ENCODE measurements around the gene TAS2R9. TPM values are rescaled to one million over a fixed set of nuclear protein-coding genes. Genes with fewer than 3 reads are reported as not detected.
A peak's percentile ranks its signal among the peaks of the same experiment; 100 is the strongest.

TAS2R9 gene
- total and polyA plus RNA-seq, 11 donors, result 0.27 TPM; not detected in 10

- Histone ChIP-seq H3K4me3 (no peak overlapping the region), H3K27ac (no peak overlapping the region)
- no peak for DNase-seq
Measured at GRCh38 chr12:10783252-10783651, 26.7 kb downstream of the TAS2R9 start.

GRCh38 chr12:10779103-10779502 lies 30.9 kb downstream of the TAS2R9 start:
- no peak for DNase-seq
- Histone ChIP-seq H3K9me3 (no peaks in the 10 kb centered on the region), H3K4me3 (no peak overlapping the region), H3K27me3 (peaks cover 0 to 10% (median 0%) of the 10 kb centered on the region in 9 donors), H3K27ac (no peak overlapping the region), H3K36me3 (no peaks in the 10 kb centered on the region), H3K4me1 (no peaks in the 10 kb centered on the region)
- intact Hi-C loops (cut with DNase I), result loop anchor here in 1 of 10 donors (5.0 kb wide), 1 partner anchor 693 kb away; no protein-coding TSS in a partner anchor
- WGBS, 4 donors, result 73 to 88% (median 80%) methylated on average over 2 of the region's 2 CpGs
- no peak for ATAC-seq
- TF ChIP-seq POLR2A (IDR thresholded peaks at IDR 0.05), result no peak
- TF ChIP-seq, protein P1, sequence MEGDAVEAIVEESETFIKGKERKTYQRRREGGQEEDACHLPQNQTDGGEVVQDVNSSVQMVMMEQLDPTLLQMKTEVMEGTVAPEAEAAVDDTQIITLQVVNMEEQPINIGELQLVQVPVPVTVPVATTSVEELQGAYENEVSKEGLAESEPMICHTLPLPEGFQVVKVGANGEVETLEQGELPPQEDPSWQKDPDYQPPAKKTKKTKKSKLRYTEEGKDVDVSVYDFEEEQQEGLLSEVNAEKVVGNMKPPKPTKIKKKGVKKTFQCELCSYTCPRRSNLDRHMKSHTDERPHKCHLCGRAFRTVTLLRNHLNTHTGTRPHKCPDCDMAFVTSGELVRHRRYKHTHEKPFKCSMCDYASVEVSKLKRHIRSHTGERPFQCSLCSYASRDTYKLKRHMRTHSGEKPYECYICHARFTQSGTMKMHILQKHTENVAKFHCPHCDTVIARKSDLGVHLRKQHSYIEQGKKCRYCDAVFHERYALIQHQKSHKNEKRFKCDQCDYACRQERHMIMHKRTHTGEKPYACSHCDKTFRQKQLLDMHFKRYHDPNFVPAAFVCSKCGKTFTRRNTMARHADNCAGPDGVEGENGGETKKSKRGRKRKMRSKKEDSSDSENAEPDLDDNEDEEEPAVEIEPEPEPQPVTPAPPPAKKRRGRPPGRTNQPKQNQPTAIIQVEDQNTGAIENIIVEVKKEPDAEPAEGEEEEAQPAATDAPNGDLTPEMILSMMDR (IDR thresholded peaks at IDR 0.05), result no peak

More at GRCh38 chr12:10783252-10783651, 26.7 kb downstream of the TAS2R9 start:
- 79 to 85% (median 82%) methylated on average over 5 of the region's 5 CpGs for WGBS, 4 donors
- intact Hi-C loops (cut with DNase I), result no loop called here
- ATAC-seq, result no peak
- no peaks in the 10 kb centered on the region for H3K9me3 ChIP-seq
- H3K27me3 ChIP-seq, result peaks cover 0 to under 1% (median 0%) of the 10 kb centered on the region in 9 donors
- no peaks in the 10 kb centered on the region for H3K4me1 ChIP-seq
- no peaks in the 10 kb centered on the region for H3K36me3 ChIP-seq
- TF ChIP-seq POLR2A (IDR thresholded peaks at IDR 0.05), result no peak
- TF ChIP-seq, protein P1 (IDR thresholded peaks at IDR 0.05), result no peak

GRCh38 chr12:10771132-10771733 lies 38.7 kb downstream of the TAS2R9 start:
- Histone ChIP-seq H3K36me3 (no peaks in the 10 kb centered on the region), H3K4me1 (no peaks in the 10 kb centered on the region), H3K27ac (no peak overlapping the region), H3K9me3 (no peaks in the 10 kb centered on the region), H3K27me3 (peaks cover 0 to 46% (median 13%) of the 10 kb centered on the region in 9 donors), H3K4me3 (no peak overlapping the region)
- intact Hi-C loops (cut with DNase I), result loop anchor here in 9 of 10 donors (1.0 to 5.0 kb wide), 6 partner anchors 426 to 716 kb away; no protein-coding TSS in a partner anchor
- WGBS, 4 donors, result 0 to 3% (median 2%) methylated on average over 1 of the region's 1 CpG
- DNase-seq (no peak), ATAC-seq (no peak)
- TF ChIP-seq, protein P1 (IDR thresholded peaks at IDR 0.05), result peak; percentile 53 to 87 (median 72)
- TF ChIP-seq POLR2A (IDR thresholded peaks at IDR 0.05), result no peak

DNA sequence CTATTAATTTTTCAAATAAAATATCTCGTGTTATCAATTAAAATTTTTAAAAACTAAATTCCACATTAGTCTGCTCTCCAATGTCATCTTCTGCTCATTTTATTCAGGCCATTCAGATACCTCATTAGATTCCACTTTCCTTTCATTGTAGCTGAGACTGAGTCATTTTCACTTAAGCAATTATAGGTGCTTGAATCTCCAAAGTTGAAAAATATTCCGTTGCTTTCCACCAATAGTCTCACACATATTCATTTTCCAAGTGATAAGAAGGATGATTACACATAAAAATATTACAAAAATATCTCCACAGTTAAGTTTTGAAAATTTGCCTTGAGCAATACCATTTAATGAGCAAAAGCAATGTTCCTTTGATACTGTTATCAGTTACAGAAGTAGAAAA lies 50.3 kb downstream of the TAS2R9 start:
- no peak for DNase-seq
- peaks cover 0 to 21% (median 11%) of the 10 kb centered on the region in 12 donors for H3K9me3 ChIP-seq
- H3K27me3 ChIP-seq, result peaks cover 0 to 20% (median 0%) of the 10 kb centered on the region in 9 donors
- no peaks in the 10 kb centered on the region for H3K4me1 ChIP-seq
- intact Hi-C loops (cut with DNase I), result no loop called here
- WGBS, 4 donors, result 15 to 35% (median 24%) methylated on average over 2 of the region's 2 CpGs
- no peaks in the 10 kb centered on the region for H3K36me3 ChIP-seq
- H3K27ac ChIP-seq, result no peak overlapping the region
- H3K4me3 ChIP-seq, result no peak overlapping the region
- TF ChIP-seq POLR2A (IDR thresholded peaks at IDR 0.05), result no peak
- TF ChIP-seq, protein P1 (IDR thresholded peaks at IDR 0.05), result no peak
- no peak for ATAC-seq

Other genes with a start within 250 kb of the TAS2R9 start
- 10 to 100 TPM in 5 of 9 donors, 1 to 10 TPM in 4; 1.8 to 18.1 (median 12.7) TPM for gene MAGOHB, start 196.6 kb downstream of the TAS2R9 start, total RNA-seq
- 10 to 100 TPM; 14.5 to 16.5 TPM for gene MAGOHB, start 196.6 kb downstream of the TAS2R9 start, polyA plus RNA-seq
- under 1 TPM in 1 of 9 donors, not detected in 8; 0.21 TPM for gene STYK1, start 136.1 kb downstream of the TAS2R9 start, total RNA-seq
- gene STYK1, start 136.1 kb downstream of the TAS2R9 start, polyA plus RNA-seq, result under 1 TPM in 1 of 2 donors, not detected in 1; 0.01 TPM
- 1,000 to 10,000 TPM in 2 of 9 donors, 100 to 1,000 TPM in 7; 399 to 2,225 (median 790) TPM for gene YBX3, start 86.8 kb downstream of the TAS2R9 start, total RNA-seq
- gene YBX3, start 86.8 kb downstream of the TAS2R9 start, polyA plus RNA-seq, result 1,000 to 10,000 TPM in 1 of 2 donors, 100 to 1,000 TPM in 1; 429 to 1,753 TPM
- not detected for gene TAS2R7, start 7.5 kb downstream of the TAS2R9 start, total RNA-seq
- gene TAS2R7, start 7.5 kb downstream of the TAS2R9 start, polyA plus RNA-seq, result not detected
- under 1 TPM in 1 of 9 donors, not detected in 8; 0.50 TPM for gene TAS2R8, start 2.9 kb downstream of the TAS2R9 start, total RNA-seq
- gene TAS2R8, start 2.9 kb downstream of the TAS2R9 start, polyA plus RNA-seq, result not detected
- under 1 TPM in 3 of 9 donors, not detected in 6; 0.37 to 0.51 (median 0.41) TPM for gene TAS2R10, start 16.2 kb upstream of the TAS2R9 start, total RNA-seq
- not detected for gene TAS2R10, start 16.2 kb upstream of the TAS2R9 start, polyA plus RNA-seq
- gene PRR4, start 39.3 kb upstream of the TAS2R9 start, total RNA-seq, result 1 to 10 TPM in 6 of 9 donors, under 1 TPM in 1, not detected in 2; 0.85 to 3.9 (median 1.7) TPM
- gene PRR4, start 39.3 kb upstream of the TAS2R9 start, polyA plus RNA-seq, result 1 to 10 TPM; 2.9 to 5.5 TPM
- 10 to 100 TPM in 3 of 9 donors, 1 to 10 TPM in 6; 1.7 to 13.5 (median 8.6) TPM for gene PRH1, start 74.1 kb upstream of the TAS2R9 start, total RNA-seq
- gene PRH1, start 74.1 kb upstream of the TAS2R9 start, polyA plus RNA-seq, result 1 to 10 TPM; 1.9 to 2.8 TPM
- gene TAS2R13, start 99.4 kb upstream of the TAS2R9 start, total RNA-seq, result 1 to 10 TPM in 1 of 9 donors, under 1 TPM in 8; 0.26 to 1.0 (median 0.46) TPM
- gene TAS2R13, start 99.4 kb upstream of the TAS2R9 start, polyA plus RNA-seq, result under 1 TPM; 0.07 to 0.30 TPM
- not detected for gene PRH2, start 119.1 kb upstream of the TAS2R9 start, total RNA-seq
- not detected for gene PRH2, start 119.1 kb upstream of the TAS2R9 start, polyA plus RNA-seq
- gene TAS2R14, start 129.1 kb upstream of the TAS2R9 start, total RNA-seq, result 1 to 10 TPM in 2 of 9 donors, under 1 TPM in 7; 0.35 to 1.2 (median 0.70) TPM
- gene TAS2R14, start 129.1 kb upstream of the TAS2R9 start, polyA plus RNA-seq, result under 1 TPM; 0.29 to 0.95 TPM
- under 1 TPM in 8 of 9 donors, not detected in 1; 0.27 to 0.93 (median 0.39) TPM for gene TAS2R50, start 176.7 kb upstream of the TAS2R9 start, total RNA-seq
- under 1 TPM; 0.10 to 0.27 TPM for gene TAS2R50, start 176.7 kb upstream of the TAS2R9 start, polyA plus RNA-seq
- gene TAS2R20, start 188.1 kb upstream of the TAS2R9 start, total RNA-seq, result 1 to 10 TPM in 2 of 9 donors, under 1 TPM in 6, not detected in 1; 0.36 to 1.1 (median 0.55) TPM
- gene TAS2R20, start 188.1 kb upstream of the TAS2R9 start, polyA plus RNA-seq, result under 1 TPM; 0.18 to 0.27 TPM
- 1 to 10 TPM in 3 of 9 donors, under 1 TPM in 5, not detected in 1; 0.44 to 2.5 (median 0.86) TPM for gene TAS2R19, start 212.5 kb upstream of the TAS2R9 start, total RNA-seq
- under 1 TPM in 1 of 2 donors, not detected in 1; 0.17 TPM for gene TAS2R19, start 212.5 kb upstream of the TAS2R9 start, polyA plus RNA-seq
- 1 to 10 TPM in 2 of 9 donors, under 1 TPM in 4, not detected in 3; 0.48 to 1.8 (median 0.66) TPM for gene TAS2R31, start 221.2 kb upstream of the TAS2R9 start, total RNA-seq
- gene TAS2R31, start 221.2 kb upstream of the TAS2R9 start, polyA plus RNA-seq, result under 1 TPM in 1 of 2 donors, not detected in 1; 0.50 TPM

Data from heart left ventricle (tissue), 16 donors.